ENCODE measurements around the gene CLNK.

CLNK gene

DNA sequence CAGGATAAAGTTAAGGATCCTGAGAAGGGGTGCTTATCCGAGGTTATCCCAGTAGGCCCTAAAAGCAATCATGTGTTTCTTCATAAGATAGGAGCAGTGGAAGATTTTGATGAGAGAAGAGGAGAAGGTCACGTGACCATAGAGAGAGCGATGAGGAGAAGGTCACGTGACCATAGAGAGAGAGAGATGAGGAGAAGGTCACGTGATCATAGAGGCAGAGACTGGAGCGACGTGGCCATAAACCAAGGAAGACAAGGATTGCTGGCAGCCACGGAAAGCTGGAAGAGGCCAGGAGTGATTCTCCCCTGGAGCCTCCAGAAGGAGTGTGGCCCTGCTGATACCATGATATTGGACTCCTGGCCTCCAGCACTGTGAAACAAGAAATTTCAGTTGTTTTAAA lies 188.9 kb downstream of the CLNK start:
- no peak for DNase-seq

DNA sequence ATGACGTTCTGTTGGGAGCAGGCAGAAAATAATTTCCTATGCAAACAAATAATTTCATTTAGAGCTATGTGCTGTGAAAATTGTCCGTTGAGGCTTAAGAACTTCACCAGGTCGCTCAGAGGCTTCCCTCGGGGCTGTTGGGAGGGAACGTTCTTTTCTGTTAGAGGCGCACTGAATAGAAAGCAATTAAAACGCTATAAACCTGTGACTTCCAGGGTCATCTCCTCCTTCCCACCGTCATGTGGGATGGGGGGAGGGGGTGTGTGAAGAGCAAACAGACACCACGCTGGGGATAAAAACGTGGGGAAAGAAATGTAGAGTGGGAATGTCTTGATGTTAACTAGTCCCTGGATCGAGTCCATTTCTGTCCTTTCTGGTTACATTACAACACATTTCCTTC lies 192.1 kb downstream of the CLNK start:
- no peak for DNase-seq

DNA sequence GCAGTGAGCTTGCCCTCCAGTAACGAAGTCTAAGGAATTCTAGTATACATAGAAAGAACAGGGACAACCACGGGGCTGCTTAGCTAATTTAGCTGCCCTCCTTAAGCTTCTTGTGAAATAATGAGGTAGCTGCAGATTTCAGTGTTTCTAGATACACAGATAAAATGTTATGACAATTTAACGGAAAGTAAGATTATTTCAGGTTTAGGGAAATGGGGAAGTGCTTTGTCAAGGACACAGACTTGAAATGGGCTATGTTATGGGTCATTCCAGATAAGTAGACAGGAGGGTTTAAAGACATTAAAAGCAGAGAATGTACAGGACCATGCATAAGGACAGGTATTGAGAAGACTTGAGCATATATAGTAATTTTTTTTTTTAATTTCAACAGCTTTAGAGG lies 193.2 kb downstream of the CLNK start:
- no peak for DNase-seq

DNA sequence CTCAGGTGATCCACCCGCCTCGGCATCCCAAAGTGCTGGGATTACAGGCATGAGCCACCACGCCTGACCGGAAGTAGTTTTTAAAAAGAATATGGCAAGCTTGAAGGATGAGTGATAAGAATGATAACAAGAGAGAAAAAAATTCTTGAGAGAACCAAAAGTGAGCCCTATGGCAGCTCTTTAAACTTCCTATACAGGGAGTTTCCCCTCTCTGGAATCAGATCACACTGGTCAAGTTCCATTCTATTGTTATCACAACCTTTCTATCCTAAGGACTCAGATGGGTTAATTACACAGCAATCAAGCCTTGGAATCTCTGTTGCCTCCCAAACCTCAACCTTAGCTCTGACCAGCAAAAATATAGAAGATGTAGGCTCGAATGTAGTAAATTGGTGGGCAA lies 193.6 kb downstream of the CLNK start:
- no peak for DNase-seq

DNA sequence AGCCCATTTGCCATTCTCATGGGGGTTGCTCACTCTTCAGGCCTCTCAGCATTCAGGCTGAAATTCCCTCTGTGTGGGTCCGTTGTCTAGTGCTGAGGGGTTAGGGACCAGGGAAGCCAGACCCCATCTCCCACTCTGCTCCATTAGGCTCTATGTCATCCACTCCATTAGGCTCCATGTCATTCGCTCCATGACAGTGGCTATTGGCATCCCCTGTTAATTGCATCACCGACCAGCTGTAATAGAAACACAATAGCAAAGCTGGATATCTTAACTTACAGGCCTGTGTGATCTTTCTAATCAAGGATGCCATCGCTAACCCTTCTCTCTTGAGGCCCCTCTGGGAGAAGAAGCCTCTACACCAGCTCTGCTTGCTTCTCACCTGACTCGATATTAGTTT lies 201.7 kb downstream of the CLNK start:
- DNase-seq, result no peak

DNA sequence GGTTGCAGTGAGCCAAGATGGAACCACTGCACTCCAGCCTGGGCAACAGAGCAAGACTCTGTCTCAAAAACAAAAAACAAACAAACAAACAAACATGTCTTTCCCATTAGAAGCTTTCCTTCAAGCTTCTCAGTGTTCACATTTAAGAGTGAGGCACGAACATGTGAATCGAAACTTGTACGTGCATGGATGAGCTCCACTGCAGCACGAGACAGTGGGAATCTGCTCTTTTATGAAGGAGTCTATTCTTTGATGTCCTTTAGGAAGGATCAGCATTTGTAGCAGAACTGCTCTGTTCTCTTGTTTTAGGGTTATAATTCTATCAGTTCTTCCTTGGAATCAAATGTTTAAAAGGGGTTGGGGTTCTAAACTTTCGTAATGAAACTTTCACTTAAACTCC lies 204.0 kb downstream of the CLNK start:
- DNase-seq, result no peak

DNA sequence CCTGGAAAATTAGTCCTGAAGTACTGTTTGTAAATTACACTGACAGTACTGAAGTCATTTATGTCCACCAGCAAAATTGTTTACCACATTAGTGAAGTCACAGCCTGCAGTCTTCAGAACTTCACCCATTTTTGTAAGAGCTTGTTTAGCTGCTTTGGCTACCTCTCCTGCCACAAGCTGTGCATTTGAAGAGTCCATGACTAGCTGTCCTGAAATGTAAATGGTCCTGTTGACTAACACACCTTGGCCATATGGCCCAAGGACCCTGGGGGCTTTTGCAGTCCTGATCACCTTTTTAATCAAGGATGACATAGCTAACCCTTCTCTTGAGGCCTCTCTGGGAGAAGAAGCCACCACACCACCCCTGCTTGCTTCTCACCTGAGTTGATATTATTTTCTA lies 205.9 kb downstream of the CLNK start:
- DNase-seq, result no peak

DNA sequence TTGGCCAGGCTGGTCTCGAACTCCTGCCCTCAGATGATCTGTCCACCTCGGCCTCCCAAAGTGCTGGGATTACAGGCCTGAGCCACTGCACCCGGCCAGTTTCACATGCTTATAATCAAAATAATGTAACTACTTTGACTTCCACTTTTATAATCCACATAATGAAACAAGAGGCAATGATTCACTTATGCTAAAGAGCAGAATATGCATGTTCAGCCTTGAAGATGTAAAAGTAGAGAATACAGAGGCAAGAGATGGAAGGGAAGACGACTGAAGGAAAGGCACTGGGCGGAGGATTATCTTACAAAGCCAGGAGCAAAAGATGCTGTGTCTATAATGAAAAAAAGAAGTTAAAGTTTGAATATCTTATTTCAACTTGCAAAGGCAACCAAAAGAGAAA lies 214.1 kb downstream of the CLNK start:
- no peak for DNase-seq

DNA sequence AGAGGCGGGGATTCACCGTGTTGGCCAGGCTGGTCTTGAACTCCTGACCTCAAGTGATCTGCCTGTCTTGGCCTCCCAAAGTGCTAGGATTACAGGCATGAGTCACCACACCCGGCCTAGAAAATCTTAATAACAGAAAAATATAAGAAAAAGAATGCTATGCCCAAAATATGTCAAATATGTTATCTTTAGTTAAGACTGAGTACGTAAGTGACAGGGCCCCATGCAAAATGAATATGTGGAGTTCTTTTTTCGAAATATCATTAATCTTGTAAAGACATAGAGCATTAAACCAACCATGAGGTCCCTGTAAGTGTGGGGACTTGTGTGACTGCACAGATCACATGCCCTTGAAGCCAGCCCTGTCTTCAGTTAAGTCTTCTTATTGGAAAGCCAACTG lies 218.4 kb downstream of the CLNK start:
- DNase-seq, result no peak

DNA sequence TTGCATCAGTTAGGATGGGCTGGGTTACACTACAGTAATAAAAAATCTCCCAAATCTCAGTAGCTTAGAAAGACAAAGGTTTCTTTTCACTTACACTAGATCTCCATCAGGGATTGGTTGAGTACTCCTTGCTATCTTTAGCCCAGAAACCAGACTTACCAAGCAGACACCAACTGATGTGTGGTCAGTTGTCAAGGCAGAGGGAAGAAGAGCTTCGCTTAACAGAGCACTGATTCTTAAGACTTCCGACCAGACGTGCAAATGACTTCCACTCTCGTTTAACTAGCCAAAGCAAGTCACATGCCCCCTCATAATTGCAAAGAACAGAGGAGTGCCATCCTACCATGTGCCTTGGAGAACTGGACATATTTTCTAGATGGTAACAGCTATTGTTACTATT lies 221.7 kb downstream of the CLNK start:
- no peak for DNase-seq

DNA sequence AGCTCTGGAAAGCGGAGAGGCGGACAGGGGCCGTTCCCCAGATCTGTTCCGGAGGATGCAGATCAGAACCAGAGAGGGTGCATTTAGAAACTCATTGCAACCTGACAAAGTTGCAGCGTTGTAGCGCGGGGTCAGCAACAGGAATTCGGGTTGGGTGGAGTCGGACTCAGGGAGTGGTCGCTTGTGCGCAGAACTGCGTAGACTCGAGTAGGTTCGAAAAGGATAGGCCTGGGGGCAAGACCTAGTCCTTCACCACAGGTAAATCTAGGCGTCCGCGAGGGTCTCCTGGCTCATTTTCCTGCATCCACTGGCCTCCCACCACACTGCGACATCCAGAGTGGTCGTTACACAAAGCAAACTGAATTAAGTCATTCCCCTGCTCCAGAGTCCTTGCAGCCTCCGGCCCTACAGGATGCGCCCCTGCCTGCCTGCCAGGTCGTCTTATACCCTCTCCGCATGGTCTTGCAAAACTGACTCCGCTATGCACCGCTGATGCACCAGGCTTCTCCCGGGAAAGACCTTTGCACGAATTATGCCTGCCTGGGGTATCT lies 222.6 kb downstream of the CLNK start:
- no peak for DNase-seq

DNA sequence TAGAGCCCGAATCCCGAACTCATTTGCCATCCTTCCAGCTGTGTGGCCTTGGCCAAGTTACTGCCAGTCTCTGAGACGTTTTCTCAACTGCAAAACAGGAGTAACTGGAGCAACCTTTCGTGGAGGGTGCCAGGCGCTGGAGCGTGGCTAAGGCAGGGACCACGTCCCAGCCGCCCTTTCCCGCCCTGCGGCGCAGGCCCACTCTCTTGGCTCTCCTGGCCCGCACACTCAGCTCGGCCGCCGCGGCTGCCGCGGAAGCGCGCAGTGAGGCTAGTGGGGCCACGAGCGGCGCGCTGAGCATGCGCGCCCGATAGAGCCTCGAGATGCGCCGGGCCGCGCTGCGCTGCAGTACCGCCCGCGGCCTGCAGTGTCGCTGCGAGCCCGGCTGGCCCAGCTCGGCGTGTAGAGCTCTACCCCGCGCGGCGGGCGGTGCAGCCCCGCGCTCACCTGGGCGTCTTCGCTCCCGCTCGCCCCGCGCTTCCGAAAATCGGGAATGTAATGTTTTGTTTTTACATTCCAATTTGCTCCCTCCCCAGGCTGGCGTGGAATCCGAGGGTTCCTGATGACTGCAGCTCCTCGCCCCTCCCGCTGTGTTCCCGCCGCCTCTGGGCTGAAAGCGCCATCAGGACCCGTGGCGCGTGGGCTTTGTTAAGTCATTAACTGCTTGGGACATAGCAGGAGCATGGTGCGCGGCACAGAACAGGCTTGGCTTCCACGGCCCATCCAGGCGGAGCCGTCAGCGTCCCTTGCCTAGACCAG lies 223.3 kb downstream of the CLNK start:
- DNase-seq, result no peak

DNA sequence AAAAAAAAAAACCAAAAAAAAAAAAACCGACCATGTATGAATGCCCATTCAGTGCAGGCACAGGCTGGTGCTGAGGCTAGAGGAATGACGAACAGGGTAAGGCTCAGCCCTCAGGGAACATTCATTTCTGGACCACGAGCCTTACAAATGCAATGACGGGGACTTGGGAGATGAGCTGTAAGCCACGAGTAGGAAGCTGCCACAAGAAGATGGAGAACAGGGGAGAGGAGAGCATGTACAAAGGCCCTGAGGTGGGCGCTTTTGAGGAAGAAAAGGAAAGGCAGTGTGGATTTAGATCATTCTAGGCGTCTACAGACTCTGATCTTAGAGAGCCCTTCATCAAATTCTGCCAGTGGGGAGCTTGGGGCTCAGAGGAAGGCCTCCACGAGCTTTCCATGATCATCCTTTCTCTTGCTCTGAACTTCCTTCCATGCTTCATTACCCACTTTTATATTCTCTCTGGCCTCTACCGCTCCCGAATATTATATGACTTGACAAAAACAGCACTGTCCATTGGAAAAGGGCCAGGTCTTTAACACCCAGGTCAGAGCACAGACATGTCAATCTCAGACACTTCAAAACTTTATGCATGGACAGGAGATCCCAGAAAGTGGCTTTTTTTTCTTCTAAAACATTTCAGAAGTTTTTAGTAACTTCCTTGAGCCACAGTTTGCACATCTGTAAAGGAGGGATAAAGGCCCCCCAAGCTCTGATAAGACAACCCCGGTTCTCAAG lies 224.1 kb downstream of the CLNK start:
- no peak for DNase-seq

DNA sequence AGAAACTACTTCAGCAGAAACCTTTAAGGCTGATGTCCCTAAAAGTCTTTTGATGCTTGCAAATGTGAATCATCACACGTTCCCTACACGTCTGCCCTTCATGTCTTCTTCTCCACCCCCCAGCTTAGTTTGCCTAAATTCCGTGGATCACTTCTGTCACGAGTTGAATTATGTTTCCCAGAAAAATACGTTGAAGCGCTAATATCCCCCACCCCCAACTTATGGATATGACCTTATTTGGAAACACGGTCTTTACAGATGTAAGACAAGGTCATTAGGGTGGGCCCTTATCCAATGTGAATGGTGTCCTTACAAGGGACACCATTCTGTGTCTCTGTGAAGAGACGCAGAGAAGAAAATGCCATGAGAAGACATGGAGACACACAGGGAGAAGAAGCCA lies 225.3 kb downstream of the CLNK start:
- no peak for DNase-seq

DNA sequence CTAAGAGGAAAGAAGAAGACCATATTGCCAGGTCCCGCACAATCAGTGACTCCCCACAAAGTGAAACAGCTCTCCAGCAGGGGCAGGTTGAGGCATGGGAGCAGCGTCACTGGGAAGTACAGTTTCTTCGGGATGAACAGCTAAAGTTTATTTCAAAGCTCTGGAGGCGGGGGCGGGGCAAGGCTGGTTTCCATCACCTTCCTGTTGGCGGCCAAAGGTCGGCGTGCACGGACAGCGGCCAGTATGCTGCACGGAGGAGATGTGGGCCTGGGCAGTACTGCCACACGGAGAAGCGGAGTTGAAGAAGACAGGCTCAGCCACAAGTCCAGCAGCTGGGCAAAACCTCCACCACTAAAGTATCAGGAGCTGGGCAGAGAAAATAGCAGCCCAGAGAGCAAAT lies 226.4 kb downstream of the CLNK start:
- no peak for DNase-seq

DNA sequence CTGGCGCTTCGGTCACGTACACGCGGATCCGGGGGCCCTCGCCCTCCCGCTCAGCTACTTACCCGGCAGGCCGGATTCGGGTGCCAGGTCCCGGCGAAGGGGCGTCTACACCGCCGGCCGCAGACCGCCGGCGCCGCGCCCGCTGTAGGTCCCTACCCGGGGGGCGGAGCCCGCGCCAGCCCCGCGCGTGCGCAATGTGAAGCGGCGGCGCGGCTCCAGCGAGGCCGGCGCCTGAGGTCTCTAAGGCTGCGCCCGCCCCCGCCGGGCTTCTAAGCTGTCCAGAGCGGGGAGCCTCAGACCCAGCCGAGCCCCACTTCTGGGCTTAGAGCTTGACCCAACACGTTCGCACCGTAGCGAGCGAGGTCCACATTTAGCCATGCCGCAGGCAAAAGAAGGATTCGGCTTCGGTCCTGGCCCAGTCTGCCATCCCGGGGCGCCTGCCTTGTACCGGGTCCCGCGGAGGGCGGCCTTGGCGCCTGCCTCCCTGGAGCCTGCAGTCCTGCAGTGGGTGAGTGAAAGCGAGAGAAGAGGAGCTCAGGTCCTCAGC lies 227.2 kb downstream of the CLNK start, which contains the start of gene ZNF518B:
Gene ZNF518B, minus strand, starts transcription at position 172 of the 547 bp plus-strand sequence. CDS start 11,098 bp downstream, outside the sequence.
- DNase-seq, result peak; percentile 15

DNA sequence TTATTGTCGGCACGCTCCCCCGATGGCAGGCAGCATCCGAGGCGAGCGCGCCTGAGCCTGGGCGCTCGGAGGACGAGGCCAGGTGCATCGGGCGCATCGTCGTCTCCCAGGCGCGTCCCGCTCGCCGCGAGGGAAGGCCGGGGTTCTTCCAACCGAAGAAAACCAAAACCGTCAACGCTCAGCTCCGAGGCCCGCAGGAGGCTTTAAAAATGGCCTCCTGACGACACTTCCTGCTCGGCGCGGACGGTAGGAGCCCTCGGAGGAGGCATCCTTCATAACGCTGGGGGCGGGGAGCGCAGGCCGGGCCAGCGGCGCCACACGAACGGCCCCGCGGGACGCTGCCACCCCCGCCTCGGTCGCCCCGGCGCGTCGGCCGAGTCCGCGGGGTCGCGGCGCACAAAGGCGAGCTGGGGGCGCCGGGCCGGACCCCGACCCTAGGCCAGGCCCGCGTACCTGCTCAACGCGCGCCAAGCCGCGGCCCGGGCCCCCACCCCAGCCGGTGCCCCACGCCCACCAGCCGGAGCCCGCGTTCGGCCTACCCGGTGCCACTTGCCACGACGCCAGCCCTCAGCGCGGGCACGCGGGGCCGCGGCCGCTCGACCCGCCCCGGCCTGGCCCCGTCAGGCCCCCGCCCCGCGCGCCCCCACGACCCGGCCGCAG lies 227.8 kb downstream of the CLNK start:
- DNase-seq, result no peak

DNA sequence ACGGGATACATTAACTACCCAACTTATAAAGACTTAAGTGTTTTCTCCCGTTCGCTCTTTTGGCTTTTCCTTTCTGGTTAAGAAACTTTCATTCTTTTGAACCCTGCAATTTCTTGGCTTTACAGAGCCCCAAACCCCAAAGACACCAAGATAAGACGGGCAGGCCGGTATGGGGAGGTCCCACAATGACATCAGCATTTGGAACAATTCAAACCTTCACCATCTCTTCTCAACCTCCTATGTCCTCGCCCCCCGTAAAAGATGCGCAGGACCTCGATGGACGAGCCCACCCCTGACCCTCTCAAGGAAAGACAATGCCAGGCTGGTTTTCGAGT lies 228.3 kb downstream of the CLNK start:
- DNase-seq, result no peak

DNA sequence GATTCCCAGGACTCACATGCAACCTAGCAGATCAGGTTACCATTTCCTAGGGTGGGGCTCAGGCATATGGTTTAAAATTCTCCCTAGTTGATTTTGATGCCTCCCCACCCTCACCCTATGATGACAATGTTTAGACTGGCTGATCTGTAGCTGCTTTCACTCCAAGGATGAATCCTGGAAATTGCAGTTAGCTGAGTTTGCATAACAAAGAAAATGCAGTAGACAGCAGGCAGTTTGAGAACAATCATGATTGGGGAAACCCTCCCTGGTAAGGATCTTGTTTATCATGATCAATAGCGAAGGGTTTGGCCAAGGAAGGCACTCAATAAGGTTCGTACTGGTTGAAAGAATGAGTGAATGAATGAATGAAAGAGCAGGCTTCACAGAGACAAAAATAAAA lies 229.4 kb downstream of the CLNK start:
- no peak for DNase-seq

DNA sequence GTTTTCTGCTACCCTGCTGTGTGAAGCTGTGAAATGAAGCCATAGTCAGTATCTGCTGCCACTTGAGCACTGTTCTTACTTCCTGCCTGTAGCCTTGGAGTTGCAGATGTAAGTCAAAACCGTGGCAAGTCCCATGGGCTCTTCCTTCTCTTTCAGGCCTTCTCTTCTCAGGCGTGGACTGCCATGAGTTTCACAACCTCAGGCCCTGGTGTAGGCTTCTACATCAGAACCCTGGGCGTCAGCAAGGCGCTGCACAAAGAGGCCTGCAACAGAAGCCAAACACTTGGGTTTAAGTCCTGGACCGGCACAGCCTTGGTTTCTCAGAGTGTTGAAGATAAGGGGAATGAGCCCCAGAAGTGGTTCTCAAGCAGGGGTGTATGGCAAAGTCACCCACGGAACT lies 229.8 kb downstream of the CLNK start:
- no peak for DNase-seq

DNA sequence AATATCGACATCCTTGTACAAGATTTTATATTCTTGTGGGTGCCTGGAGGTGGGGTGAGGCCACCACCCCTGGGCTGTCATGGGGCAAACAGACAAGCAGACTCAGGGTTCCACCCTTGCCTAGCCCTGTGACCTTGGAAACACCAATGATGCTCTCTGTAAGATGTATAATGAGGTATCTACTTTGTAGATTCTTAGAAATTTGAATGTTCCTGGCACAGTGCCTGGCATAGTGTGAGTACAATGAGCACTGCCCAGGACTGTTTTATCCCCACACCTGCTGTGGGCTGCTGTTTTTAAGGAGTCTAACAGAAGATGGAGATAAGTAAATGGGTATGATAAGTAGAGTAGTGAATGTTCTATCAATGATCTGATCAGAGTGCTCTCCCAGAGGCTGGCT lies 230.4 kb downstream of the CLNK start:
- no peak for DNase-seq

DNA sequence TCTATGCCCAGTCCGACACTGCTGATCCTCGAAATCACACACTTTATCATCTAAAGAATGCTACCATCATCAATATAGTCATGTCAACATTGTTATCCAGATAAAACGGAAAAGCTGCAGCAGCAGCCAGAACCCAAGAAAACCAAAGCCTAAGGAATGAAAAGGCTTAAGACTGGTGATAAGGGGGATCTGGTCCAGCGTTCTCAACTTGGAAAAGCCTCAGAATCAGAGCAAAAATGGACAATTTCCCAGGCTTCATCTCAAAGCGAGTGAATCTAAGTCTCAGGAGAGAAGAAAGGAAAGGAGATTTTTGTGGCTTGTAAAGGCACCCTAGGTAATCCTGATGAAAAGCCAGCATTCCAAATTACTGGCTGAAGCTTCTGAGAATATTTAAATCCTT lies 235.6 kb downstream of the CLNK start:
- no peak for DNase-seq

DNA sequence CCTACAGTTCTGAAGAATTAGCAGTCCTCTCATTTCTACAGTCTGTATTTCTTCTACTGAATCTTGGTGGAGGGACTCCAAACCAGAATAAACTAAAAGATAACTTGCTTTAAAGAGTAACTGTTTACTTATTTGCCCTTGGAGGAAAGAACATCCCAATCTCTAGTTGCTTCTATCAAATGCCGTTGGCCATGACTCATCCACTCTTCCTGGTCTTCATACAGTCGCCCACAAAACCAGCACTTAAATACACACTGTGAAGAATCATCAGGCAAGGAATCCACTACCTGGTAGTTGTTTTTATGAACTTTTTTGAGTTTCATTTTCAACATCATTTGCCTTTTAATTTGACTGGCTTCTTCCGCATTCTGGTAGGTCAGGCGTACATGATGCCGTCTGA lies 241.6 kb downstream of the CLNK start:
- no peak for DNase-seq

DNA sequence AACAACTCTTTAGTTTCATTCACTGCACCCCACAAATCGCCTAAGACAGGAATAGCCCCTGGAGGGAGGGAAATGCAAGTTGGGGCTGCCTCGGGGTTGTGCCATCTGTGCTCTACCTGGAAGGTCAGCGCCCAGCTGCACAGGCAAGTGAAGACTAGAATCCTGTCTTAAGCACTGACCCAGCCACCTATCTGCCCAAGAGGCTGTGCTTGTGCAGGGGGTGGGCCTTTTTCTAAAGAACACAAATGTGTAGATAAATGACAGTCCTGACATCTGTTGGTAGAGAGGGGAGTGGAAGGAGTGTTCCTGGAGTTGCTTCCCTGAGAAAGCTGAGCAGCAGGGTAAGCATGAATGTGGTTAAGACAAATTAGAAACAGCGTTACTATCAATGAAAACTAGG lies 243.1 kb downstream of the CLNK start:
- no peak for DNase-seq
